IPS DF 4.7 (cell line): ENCODE data around the gene CD274.
"Not testable (repeated sequence)": the region's sequence is repeated elsewhere in the genome, so short reads cannot be mapped to it uniquely, and the experiment has no call there.

ENCODE experiments used
- DNase-seq: peaks from one replicate; pipeline ENCODE4 v3.0.0-alpha.2; 2013; ENCODE audit warnings: low spot score; ENCODE audit errors: extremely low read depth

Gene CD274

DNA sequence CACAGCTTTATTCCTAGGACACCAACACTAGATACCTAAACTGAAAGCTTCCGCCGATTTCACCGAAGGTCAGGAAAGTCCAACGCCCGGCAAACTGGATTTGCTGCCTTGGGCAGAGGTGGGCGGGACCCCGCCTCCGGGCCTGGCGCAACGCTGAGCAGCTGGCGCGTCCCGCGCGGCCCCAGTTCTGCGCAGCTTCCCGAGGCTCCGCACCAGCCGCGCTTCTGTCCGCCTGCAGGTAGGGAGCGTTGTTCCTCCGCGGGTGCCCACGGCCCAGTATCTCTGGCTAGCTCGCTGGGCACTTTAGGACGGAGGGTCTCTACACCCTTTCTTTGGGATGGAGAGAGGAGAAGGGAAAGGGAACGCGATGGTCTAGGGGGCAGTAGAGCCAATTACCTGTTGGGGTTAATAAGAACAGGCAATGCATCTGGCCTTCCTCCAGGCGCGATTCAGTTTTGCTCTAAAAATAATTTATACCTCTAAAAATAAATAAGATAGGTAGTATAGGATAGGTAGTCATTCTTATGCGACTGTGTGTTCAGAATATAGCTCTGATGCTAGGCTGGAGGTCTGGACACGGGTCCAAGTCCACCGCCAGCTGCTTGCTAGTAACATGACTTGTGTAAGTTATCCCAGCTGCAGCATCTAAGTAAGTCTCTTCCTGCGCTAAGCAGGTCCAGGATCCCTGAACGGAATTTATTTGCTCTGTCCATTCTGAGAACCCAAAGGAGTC lies at the start of gene CD274:
TSS of gene CD274 (plus strand) at position 184 of the 733 bp plus-strand sequence. CDS start 5,572 bp downstream, outside the sequence.
- DNase-seq: peak; percentile 46

- DNase-seq: no peak
Measured at GRCh38 chr9:5402217-5402616, 48.1 kb upstream of the CD274 start.

DNA sequence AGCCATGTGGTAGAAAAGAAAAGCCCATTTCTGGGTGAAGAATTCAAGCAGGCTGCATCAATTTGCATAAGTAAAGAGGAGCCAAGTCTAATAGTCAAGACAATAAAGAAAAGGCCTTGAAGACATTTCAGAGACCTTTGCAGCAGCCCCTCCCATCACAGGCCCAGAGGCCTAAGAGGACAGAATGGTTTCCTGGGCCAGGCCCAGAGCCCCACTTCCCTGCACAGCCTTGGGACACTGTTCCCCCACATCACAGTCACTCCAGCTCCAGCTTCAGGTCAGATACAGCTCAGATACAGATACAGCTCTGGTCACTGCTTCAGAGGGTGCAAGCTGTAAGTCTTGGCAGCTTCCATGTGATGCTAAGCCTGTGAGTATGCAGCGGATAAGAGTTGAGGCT lies 41.7 kb upstream of the CD274 start:
- no peak for DNase-seq

DNA sequence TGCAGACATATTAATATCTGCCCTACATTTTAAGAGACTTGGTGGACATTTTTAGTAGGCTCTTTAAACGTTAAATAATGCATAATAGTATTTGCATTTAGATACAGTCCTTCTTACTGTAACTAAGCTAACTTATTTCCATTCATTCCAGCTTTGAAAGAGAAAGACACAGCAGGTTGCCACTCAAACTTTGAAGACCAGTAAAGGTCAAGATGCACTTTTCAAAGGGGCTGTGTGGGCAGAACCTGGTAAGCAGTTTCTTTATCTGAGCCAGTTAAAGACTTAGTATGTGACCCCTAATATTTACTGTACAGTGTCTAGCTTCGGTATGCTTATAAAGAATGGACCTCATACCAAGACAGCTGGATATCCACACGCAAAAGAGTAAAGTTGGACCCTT lies 33.4 kb upstream of the CD274 start:
- DNase-seq: no peak

DNA sequence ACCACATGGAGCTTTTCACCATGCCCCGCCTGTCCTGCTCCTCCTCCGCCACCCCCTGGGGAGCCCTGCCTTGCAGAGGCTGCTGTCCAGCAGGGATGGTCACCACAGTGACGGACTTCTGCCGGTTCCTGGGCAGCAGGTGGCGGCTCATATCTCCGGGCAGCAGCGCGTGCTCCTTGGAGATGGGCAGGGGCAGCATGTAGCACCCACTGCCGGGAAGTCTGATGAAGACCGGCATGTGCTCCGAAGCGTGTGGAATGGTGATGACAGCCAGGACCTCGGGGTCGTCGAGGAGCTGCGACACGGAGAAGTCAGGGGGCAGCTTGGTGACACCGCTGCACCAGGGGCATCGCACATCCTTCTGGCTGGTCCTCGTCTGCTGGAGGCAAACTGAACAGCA lies 31.9 kb upstream of the CD274 start:
- no peak for DNase-seq

DNA sequence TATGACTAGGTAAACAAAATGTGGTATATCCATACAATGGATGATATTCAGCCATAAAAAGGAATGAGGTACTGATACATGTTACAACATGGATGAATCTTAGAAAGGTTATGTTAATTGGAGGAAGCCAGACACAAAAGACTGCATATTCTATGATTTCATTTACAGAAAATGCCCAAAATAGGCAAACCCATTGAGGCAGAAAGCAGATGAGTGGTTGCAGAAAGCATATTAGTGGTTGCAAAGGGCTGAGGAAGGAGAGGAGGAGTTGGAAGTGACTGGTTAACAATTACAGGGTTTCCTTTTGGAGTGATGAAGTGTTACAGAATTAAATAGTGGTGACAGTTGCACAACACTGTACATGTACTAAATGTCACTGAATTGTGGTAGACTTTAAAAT lies 30.4 kb upstream of the CD274 start:
- DNase-seq: no peak

GRCh38 chr9:5421163-5421562 lies 29.2 kb upstream of the CD274 start:
- no peak for DNase-seq

DNA sequence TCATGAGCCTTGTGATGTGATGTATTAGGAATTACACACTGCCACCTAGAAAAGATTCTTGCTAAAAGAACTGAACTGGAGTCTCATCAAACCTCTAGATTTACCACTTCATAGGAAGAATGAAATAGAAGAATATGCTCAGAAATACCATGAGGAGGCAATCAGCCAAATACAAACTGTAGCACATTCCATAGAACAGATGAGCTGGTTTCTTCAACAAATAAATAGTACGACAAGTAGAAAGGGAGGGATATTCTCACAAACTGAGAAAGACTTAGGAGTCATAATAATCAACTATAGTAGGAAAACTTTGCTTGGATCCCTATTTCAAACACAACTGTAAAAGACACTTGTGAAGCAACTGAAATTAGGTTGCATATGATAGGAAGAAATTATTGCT lies 28.1 kb upstream of the CD274 start:
- no peak for DNase-seq

GRCh38 chr9:5425006-5425628 lies 25.2 kb upstream of the CD274 start:
- no peak for DNase-seq

DNA sequence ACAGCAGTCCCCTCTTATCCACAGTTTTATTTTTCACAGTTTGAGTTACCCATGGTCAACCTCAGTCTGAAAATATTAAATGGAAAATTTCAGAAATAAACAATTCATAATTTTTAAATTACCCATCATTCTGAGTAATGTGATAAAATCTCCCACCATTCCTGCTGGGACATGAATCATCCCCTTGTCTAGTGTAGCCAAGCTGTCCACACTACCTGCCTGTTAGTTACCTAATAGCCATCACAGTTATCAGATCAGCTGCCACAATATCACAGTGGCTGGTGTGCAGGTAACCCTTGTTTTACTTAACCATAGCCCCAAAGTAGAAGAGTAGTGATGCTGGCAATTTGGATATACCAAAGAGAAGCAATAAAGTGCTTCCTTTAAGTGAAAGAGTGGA lies 23.3 kb upstream of the CD274 start:
- no peak for DNase-seq

DNA sequence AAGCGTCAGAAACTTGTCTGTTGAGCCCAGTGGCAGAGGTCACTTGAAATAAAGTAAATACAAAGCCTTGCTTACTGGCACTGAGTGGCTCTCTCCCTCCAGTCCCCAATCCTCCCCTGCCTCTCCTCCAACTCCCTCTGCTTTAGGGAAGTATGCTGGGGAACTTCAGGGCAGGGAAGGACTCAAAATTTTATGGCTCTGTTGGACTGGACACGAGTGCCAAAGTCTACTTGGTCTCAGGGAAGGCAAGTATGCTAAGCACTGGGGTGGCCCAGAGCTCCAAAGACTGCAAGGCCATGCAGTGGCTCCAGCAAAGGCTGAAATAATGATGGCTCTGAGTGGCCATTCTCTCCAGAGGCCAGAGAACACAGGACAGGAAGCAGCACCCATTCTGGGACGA lies 22.2 kb upstream of the CD274 start:
- DNase-seq: no peak

DNA sequence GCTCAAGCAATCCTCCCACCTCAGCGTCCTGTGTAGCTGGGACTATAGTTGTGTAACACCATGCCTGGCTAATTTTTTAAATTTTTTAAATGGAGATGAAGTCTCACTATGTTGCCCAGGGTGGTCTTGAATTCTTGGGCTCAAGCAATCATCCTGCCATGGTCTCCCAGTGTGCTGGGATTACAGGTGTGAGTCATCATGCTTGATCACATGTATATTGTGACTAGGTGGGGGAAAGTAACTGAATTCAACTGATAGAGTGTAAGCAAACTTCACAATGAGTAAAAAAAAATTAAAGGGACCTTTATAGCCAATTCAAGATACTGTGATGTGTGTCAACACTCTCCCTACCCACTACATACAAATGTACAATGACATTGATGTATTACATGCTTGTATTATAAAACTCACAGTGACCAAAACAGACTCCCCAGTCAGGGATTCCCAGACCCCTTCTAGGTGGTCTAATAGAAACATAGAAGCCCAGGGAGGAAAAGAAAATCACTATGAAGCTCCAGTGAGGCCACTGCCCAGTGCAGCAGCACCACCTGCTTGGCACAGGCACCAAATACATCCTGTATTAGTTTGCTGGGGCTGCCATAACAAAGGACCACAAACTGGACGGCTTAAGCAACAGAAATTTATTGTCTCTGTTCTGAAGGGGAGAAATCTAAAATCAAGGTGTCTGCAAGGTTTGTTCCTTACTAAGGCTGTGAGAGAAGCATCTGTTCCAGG lies 21.4 kb upstream of the CD274 start:
- no peak for DNase-seq

- no peak for DNase-seq
Measured at GRCh38 chr9:5429873-5430564, 20.3 kb upstream of the CD274 start.

DNA sequence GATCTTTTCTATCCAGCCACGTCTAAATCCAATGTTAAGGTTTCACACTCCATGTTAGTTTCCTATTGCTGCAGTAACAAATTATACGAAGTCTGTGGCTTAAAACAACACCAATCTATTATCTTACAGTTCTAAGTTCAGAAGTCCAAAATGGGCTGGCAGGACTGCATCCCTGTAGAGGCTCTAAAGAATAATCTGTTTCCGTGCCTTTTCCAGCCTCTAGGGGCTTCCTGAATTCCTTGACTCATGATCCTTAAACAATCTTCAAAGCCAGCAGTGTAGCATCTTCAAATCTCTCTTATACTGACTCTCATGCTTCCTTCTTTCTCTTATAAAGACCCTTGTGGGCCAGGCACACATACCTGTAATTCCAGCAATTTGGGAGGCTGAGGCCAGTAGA lies 19.4 kb upstream of the CD274 start:
- no peak for DNase-seq

DNA sequence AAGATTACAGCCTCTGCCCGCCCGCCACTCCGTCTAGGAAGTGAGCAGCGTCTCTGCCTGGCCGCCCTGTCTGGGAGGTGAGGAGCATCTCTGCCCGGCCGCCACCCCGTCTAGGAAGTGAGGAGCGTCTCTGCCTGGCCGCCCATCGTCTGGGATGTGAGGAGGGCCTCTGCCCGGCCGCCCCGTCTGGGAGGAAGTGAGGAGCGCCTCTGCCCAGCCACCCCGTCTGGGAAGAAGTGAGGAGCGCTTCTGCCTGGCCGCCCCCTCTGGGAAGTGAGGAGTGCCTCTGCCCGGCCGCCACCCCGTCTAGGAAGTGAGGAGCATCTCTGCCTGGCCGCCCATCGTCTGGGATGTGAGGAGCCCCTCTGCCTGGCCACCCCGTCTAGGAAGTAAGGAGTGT lies 17.5 kb upstream of the CD274 start:
- DNase-seq: not testable (repeated sequence)

DNA sequence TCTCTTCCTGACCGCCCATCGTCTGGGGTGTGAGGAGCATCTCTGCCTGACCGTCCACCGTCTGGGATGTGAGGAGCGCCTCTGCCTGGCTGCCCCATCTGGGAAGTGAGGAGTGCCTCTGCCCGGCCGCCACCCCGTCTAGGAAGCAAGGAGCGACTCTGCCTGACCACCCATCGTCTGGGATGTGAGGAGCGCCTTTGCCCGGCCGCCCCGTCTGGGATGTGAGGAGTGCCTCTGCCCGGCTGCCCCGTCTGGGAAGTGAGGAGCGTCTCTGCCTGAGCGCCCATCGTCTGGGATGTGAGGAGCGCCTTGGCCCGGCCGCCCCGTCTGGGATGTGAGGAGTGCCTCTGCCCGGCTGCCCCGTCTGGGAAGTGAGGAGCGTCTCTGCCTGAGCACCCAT lies 17.0 kb upstream of the CD274 start:
- not testable (repeated sequence) for DNase-seq

- DNase-seq: not testable (repeated sequence)
Measured at GRCh38 chr9:5433841-5434810, 16.2 kb upstream of the CD274 start.

DNA sequence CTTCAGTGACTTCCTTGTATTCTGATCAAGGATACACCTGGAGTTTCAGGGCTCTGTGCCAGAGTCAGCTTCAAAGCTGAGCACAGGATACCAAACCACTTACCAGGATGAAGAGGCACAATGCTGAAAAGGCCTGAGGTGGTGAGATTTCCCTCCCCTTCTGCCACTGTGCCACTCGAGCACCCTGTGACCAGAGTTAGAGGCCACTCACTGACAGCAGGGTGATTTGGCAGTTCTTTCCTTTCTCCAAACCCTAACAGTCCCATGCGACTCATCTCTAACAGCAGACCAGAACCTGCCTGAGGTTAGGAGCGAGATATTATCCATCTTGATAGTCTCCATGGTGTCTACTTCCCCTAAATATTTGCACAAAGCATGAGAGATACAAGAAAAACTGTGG lies 14.4 kb upstream of the CD274 start:
- no peak for DNase-seq

DNA sequence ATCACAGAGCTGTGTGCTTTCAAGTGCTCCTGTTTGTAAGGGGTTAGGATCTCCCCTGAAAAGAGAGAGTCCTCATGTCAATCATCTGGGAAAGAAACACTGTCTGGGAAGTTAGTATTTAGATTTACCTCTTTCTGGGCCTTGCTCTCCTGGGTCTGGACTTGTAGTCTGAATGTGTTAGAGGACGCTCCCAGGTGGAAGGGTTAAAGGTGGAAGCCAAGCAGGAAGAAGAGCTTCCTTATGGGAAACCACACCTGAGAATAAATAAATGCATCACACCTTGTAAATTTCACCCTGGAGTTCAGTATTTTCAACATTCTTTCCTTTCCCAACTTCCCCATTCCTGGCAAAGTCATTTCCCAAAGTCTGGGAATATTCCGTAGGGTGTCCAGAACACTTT lies 13.9 kb upstream of the CD274 start:
- no peak for DNase-seq

DNA sequence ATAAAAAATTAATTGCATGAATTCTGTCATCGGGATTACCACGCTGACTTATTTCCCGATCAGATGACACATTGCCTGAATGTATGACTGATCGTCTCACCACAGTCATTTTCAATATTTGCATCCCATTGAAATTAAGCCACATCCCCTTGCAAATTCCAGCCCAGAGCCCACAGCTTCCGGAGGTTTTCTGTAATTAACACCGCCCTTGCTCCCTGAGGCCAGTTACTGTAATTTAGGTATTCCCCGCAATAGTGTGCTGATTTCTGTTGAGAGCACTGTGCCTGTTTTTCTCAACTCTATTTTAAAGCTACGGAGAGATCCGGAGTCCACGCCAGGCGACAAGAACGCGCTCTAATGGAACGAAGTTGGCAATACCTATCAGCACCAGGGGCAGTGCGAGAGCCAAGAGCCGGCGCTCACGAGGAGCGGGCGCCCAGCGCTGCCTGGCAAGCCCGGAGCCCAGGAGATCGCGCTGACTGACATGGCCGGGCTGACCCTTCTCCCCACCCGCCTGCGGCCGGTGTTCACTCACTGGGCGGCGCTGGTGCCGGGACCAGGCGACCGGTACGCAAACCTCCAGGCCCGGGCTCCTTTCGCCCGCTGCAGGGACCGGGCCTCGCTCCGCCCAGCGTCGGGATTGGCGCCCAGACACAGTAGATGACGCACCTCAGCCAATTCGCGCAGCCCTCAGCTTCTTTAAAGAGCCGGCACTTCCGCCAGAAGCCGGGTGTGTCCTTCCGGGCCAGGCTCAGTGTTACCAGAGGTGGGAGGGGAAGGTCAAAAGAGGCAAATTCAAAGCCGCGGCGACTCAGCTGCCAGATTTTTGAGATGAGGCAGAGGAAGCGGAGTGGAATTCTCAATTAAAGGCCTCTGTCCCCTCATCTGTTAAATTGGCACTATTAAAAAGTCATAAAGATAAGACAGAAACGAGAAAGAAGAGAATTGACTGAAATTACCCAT lies 12.8 kb upstream of the CD274 start, which contains the start of gene PLGRKT:
TSS of gene PLGRKT (minus strand) at position 672 of the 963 bp plus-strand sequence. CDS start 5,948 bp downstream, outside the sequence.
- peak; percentile 72 for DNase-seq
